H9 (cell line): ENCODE data around the gene SKIC3. TPM values are rescaled to one million over a fixed set of nuclear protein-coding genes. Genes with fewer than 3 reads are reported as not detected.

Experiments
- DNase-seq: peaks from one replicate; pipeline ENCODE4 v3.0.0-alpha.2; 2017
- H2AFZ ChIP-seq: one replicate; pipeline ENCODE4 v1.6.1; 2013; ENCODE audit warnings: mild to moderate bottlenecking, low read length, control low read depth, moderate library complexity
- H2AK5ac ChIP-seq: 2 replicates; pipeline ENCODE4 v1.6.1; 2013; ENCODE audit warnings: low read length, control low read depth, mixed read lengths; ENCODE audit not compliant: insufficient read length
- H2BK120ac ChIP-seq: one replicate; pipeline ENCODE4 v1.6.1; 2013; ENCODE audit warnings: low read depth, mild to moderate bottlenecking, low read length, control low read depth, inconsistent platforms; ENCODE audit not compliant: poor library complexity, severe bottlenecking
- H2BK12ac ChIP-seq: 2 replicates; pipeline ENCODE4 v1.6.1; 2013; ENCODE audit warnings: low read length, control low read depth, mixed read lengths, low read depth; ENCODE audit not compliant: insufficient read length
- H2BK15ac ChIP-seq: 2 replicates; pipeline ENCODE4 v1.6.1; 2013; ENCODE audit warnings: low read depth, low read length, control low read depth
- H2BK20ac ChIP-seq: one replicate; pipeline ENCODE4 v1.6.1; 2013; ENCODE audit warnings: low read depth, mild to moderate bottlenecking, low read length, control low read depth, inconsistent platforms; ENCODE audit not compliant: poor library complexity, severe bottlenecking
- H2BK5ac ChIP-seq: 2 replicates; pipeline ENCODE4 v1.6.1; 2013; ENCODE audit warnings: low read length, control low read depth, mixed read lengths; ENCODE audit not compliant: insufficient read length
- H3K14ac ChIP-seq: 2 replicates; pipeline ENCODE4 v1.6.1; 2013; ENCODE audit warnings: low read length, control low read depth; ENCODE audit not compliant: insufficient read depth
- H3K18ac ChIP-seq: 2 replicates; pipeline ENCODE4 v1.6.1; 2013; ENCODE audit warnings: low read depth, mild to moderate bottlenecking, mixed read lengths, low read length, control low read depth; ENCODE audit not compliant: insufficient read length
- H3K23ac ChIP-seq: 2 replicates; pipeline ENCODE4 v1.6.1; 2013; ENCODE audit warnings: low read length, control low read depth, mixed read lengths, low read depth; ENCODE audit not compliant: insufficient read length
- H3K23me2 ChIP-seq: 2 replicates; pipeline ENCODE4 v1.6.1; 2013; ENCODE audit warnings: low read depth, mild to moderate bottlenecking, mixed read lengths, low read length, control low read depth; ENCODE audit not compliant: insufficient read length, poor library complexity, severe bottlenecking
- H3K27ac ChIP-seq: 2 replicates; pipeline ENCODE4 v1.5.1; 2013; ENCODE audit warnings: low read length, control low read depth, mixed read lengths, low read depth; ENCODE audit not compliant: insufficient read length
- H3K27me3 ChIP-seq: 2 replicates; pipeline ENCODE4 v1.6.1; 2013; ENCODE audit warnings: low read length, control low read depth, inconsistent platforms; ENCODE audit not compliant: insufficient read depth
- H3K4ac ChIP-seq: 2 replicates; pipeline ENCODE4 v1.6.1; 2013; ENCODE audit warnings: low read depth, mild to moderate bottlenecking, control low read depth, inconsistent platforms, low read length, moderate library complexity
- H3K4me1 ChIP-seq: 2 replicates; pipeline ENCODE4 v1.6.1; 2013; ENCODE audit warnings: low read length, control low read depth, inconsistent platforms; ENCODE audit not compliant: insufficient read depth
- H3K4me2 ChIP-seq: 2 replicates; pipeline ENCODE4 v1.6.1; 2013; ENCODE audit warnings: low read length, control low read depth, mixed read lengths; ENCODE audit not compliant: insufficient read length, insufficient read depth
- H3K56ac ChIP-seq: 2 replicates; pipeline ENCODE4 v1.6.1; 2013; ENCODE audit warnings: low read depth, mild to moderate bottlenecking, mixed read lengths, low read length, control low read depth; ENCODE audit not compliant: insufficient read length
- H3K79me1 ChIP-seq: 2 replicates; pipeline ENCODE4 v1.6.1; 2013; ENCODE audit warnings: low read depth, mild to moderate bottlenecking, moderate library complexity, low read length, control low read depth, inconsistent platforms; ENCODE audit not compliant: insufficient read depth, poor library complexity, severe bottlenecking
- H3K79me2 ChIP-seq: 2 replicates; pipeline ENCODE4 v1.6.1; 2013; ENCODE audit warnings: low read length, control low read depth, inconsistent platforms; ENCODE audit not compliant: insufficient read depth
- H3K9ac ChIP-seq: 2 replicates; pipeline ENCODE4 v1.6.1; 2013; ENCODE audit warnings: low read length, control low read depth, mixed read lengths; ENCODE audit not compliant: insufficient read length; ENCODE audit errors: extremely low read depth
- H3K9me3 ChIP-seq: one replicate; pipeline ENCODE4 v1.6.1; 2013; ENCODE audit warnings: low read depth, low read length, inconsistent platforms; ENCODE audit not compliant: control insufficient read depth
- H3T11ph ChIP-seq: one replicate; pipeline ENCODE4 v1.6.1; 2013; ENCODE audit warnings: mild to moderate bottlenecking, low read length, control low read depth, inconsistent platforms
- H4K20me1 ChIP-seq: one replicate; pipeline ENCODE4 v1.6.1; 2013; ENCODE audit not compliant: control insufficient read depth, insufficient read length, insufficient read depth
- H4K5ac ChIP-seq: 2 replicates; pipeline ENCODE4 v1.6.1; 2013; ENCODE audit warnings: low read depth, mild to moderate bottlenecking, mixed read lengths, low read length, control low read depth; ENCODE audit not compliant: insufficient read length
- H4K8ac ChIP-seq: replicated peaks from 2 replicates; pipeline ENCODE4 v1.6.1; 2013; ENCODE audit warnings: low read length, control low read depth, mixed read lengths, low read depth; ENCODE audit not compliant: insufficient read length
- H4K91ac ChIP-seq: 2 replicates; pipeline ENCODE4 v1.6.1; 2013; ENCODE audit warnings: low read depth, mild to moderate bottlenecking, moderate library complexity, mixed read lengths, low read length, control low read depth; ENCODE audit not compliant: insufficient read length
- H3K27ac Mint-ChIP-seq, 3 experiments: 2 replicates in 2 of 3; 3 replicates in 1 of 3; pipeline ENCODE4 v1.8.0; 2020 to 2021; ENCODE audit warnings: mixed read lengths in 3 of 3, mild to moderate bottlenecking in 1 of 3, moderate library complexity in 1 of 3
- H3K27me3 Mint-ChIP-seq: 2 replicates; pipeline ENCODE4 v1.8.0; 2021; ENCODE audit warnings: low read depth, mild to moderate bottlenecking, moderate library complexity, mixed read lengths
- H3K36me3 Mint-ChIP-seq, 3 experiments: 2 replicates in 2 of 3; 3 replicates in 1 of 3; pipeline ENCODE4 v1.8.0; 2020 to 2021; ENCODE audit warnings: low read depth in 3 of 3, mixed read lengths in 3 of 3; ENCODE audit not compliant: insufficient read depth in 1 of 3
- H3K4me1 Mint-ChIP-seq, 2 experiments: 2 replicates each; pipeline ENCODE4 v1.8.0; 2020; ENCODE audit warnings: mixed read lengths in 2 of 2
- H3K4me3 Mint-ChIP-seq, 2 experiments: 2 replicates in 1 of 2; 3 replicates in 1 of 2; pipeline ENCODE4 v1.8.0; 2020 to 2021; ENCODE audit warnings: mild to moderate bottlenecking in 2 of 2, mixed read lengths in 2 of 2, moderate library complexity in 1 of 2
- H3K9me3 Mint-ChIP-seq, 2 experiments: 2 replicates in 1 of 2; 3 replicates in 1 of 2; pipeline ENCODE4 v1.8.0; 2020; ENCODE audit warnings: mild to moderate bottlenecking in 2 of 2, mixed read lengths in 2 of 2, moderate library complexity in 1 of 2
- WGBS: extraction: QIAGEN DNeasy Blood & Tissue Kit; methylation state at CpG from one replicate; pipeline ENCODE4 v1.1.7; 2013; ENCODE audit warnings: missing lambda C conversion rate, low lambda C conversion rate, mixed read lengths; ENCODE audit not compliant: insufficient read length; ENCODE audit errors: extremely low coverage; 5-methylcytosine and 5-hydroxymethylcytosine counted together
- total RNA-seq: library from RNA; stranded (reverse); gene quantifications from 2 replicates; pipeline ENCODE4 v1.2.1, GENCODE V29; 2021
- TF ChIP-seq, protein P1 (sequence below): fragments of 200-600 bp; sonication (generic); conservative IDR thresholded peaks from 3 replicates; pipeline ENCODE4 v1.8.0; 2021; ENCODE audit warnings: antibody characterized with exemption, mild to moderate bottlenecking

SKIC3 gene
- total RNA-seq, 1 experiment from 2014 or later, result 64.7 TPM

DNA sequence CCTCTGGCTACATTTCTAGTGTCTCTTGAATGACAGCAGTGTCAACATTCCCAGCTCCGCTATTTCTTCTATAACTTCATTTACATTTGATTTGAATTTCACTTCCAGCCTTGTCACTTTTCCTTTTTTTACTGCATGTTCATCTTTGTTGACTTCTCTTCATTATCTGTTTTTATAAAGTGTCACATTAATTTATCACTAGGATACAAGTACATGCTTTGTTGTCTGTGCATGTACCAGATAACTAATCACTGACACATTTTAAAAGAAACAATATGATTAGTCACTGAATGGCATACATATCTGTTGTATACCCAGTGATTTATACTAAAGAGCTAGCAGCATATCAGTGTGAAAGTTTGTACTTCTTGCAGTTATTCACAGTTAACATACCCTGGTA lies 29.2 kb upstream of the SKIC3 start:
- Mint-ChIP-seq H3K36me3 (peaks cover 0 to 5% (median 3%) of the 10 kb centered on the region in 3 experiments; a peak in 2 of 7 replicates), H3K9me3 (no peaks in the 10 kb centered on the region; a peak in 1 of 5 replicates), H3K27me3 (no peaks in the 10 kb centered on the region), H3K4me3 (no peak overlapping the region), H3K27ac (no peak overlapping the region), H3K4me1 (no peaks in the 10 kb centered on the region)
- no peak overlapping the region for H3K56ac ChIP-seq
- H2BK15ac ChIP-seq, result no peak overlapping the region
- no peak for DNase-seq
- no peak overlapping the region for H3T11ph ChIP-seq
- H3K9me3 ChIP-seq, result no peaks in the 10 kb centered on the region
- no CpG with 5 or more reads among the region's 1 CpG for WGBS
- no peak overlapping the region for H3K18ac ChIP-seq
- H3K27me3 ChIP-seq, result no peaks in the 10 kb centered on the region
- no peak overlapping the region for H3K27ac ChIP-seq
- no peak overlapping the region for H2AK5ac ChIP-seq
- no peak overlapping the region for H2BK12ac ChIP-seq
- no peaks in the 10 kb centered on the region for H4K20me1 ChIP-seq
- H2BK20ac ChIP-seq, result no peak overlapping the region
- no peak overlapping the region for H3K23ac ChIP-seq
- no peak overlapping the region for H3K14ac ChIP-seq
- H3K79me2 ChIP-seq, result no peaks in the 10 kb centered on the region
- H3K4ac ChIP-seq, result no peak overlapping the region
- no peak overlapping the region for H2BK120ac ChIP-seq
- TF ChIP-seq, protein P1, sequence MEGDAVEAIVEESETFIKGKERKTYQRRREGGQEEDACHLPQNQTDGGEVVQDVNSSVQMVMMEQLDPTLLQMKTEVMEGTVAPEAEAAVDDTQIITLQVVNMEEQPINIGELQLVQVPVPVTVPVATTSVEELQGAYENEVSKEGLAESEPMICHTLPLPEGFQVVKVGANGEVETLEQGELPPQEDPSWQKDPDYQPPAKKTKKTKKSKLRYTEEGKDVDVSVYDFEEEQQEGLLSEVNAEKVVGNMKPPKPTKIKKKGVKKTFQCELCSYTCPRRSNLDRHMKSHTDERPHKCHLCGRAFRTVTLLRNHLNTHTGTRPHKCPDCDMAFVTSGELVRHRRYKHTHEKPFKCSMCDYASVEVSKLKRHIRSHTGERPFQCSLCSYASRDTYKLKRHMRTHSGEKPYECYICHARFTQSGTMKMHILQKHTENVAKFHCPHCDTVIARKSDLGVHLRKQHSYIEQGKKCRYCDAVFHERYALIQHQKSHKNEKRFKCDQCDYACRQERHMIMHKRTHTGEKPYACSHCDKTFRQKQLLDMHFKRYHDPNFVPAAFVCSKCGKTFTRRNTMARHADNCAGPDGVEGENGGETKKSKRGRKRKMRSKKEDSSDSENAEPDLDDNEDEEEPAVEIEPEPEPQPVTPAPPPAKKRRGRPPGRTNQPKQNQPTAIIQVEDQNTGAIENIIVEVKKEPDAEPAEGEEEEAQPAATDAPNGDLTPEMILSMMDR, result no peak
- H4K8ac ChIP-seq, result no peak overlapping the region
- no peak overlapping the region for H2AFZ ChIP-seq
- no peak overlapping the region for H2BK5ac ChIP-seq
- H3K9ac ChIP-seq, result no peak overlapping the region
- no peaks in the 10 kb centered on the region for H3K23me2 ChIP-seq
- H3K79me1 ChIP-seq, result no peaks in the 10 kb centered on the region
- H3K4me2 ChIP-seq, result no peak overlapping the region
- no peaks in the 10 kb centered on the region for H3K4me1 ChIP-seq
- H4K5ac ChIP-seq, result no peak overlapping the region
- no peak overlapping the region for H4K91ac ChIP-seq
